PC-3 (cell line): Measurements from ENCODE around the gene CDK19. TPM values are rescaled to one million over a fixed set of nuclear protein-coding genes. Genes with fewer than 3 reads are reported as not detected.

Experiments
- ATAC-seq: fragments of 200-7000 bp; cut with Tn5 transposase; 2 replicates; pipeline ENCODE4 v1.9.1; 2020; ENCODE audit warnings: mild to moderate bottlenecking, moderate library complexity
- BruUV-seq: library from RNA; stranded (reverse); fragments of 400-500 nt; replicated peaks from 2 replicates; lab custom pipeline; 2021; lab: Mats Ljungman, UMichigan
- CTCF ChIA-PET: fragments of 300-600 bp; sonication (Branson Sonifier 250); formaldehyde crosslinking; loops from one replicate; lab custom pipeline; 2022; ENCODE audit warnings: antibody characterized with exemption; lab: Charles Lee
- POLR2A ChIA-PET: fragments of 300-600 bp; sonication (Branson Sonifier 250); formaldehyde crosslinking; loops from one replicate; lab custom pipeline; 2022; ENCODE audit warnings: antibody characterized with exemption; ENCODE audit not compliant: unreplicated experiment; lab: Charles Lee
- DNase-seq: peaks from one replicate; pipeline ENCODE4 v3.0.0-alpha.2; 2015
- H2AFZ ChIP-seq: fragments of 300-600 bp; sonication (generic); 2 replicates; pipeline ENCODE4 v1.6.0; 2016; ENCODE audit warnings: antibody characterized with exemption, low read length
- H3F3A ChIP-seq: fragments of 300-600 bp; sonication (generic); one replicate; pipeline ENCODE4 v1.6.0; 2017; ENCODE audit warnings: antibody characterized with exemption, low read length, control low read depth, mild to moderate bottlenecking; ENCODE audit not compliant: unreplicated experiment
- H3K27ac ChIP-seq: fragments of 300-600 bp; sonication (generic); 2 replicates; pipeline ENCODE4 v1.5.1; 2016; ENCODE audit warnings: mild to moderate bottlenecking, low read length
- H3K27me3 ChIP-seq: fragments of 300-600 bp; sonication (generic); 2 replicates; pipeline ENCODE4 v1.6.1; 2016; ENCODE audit warnings: low read length, mixed read lengths
- H3K36me3 ChIP-seq: fragments of 300-600 bp; sonication (generic); 2 replicates; pipeline ENCODE4 v1.6.1; 2016; ENCODE audit warnings: low read depth, mixed run types, low read length, mixed read lengths
- H3K4me1 ChIP-seq: fragments of 300-600 bp; sonication (generic); 2 replicates; pipeline ENCODE4 v1.5.1; 2016; ENCODE audit warnings: low read length; ENCODE audit not compliant: insufficient read depth
- H3K4me2 ChIP-seq: fragments of 300-600 bp; sonication (generic); 2 replicates; pipeline ENCODE4 v1.6.0; 2016; ENCODE audit warnings: low read length
- H3K4me3 ChIP-seq: fragments of 300-600 bp; sonication (generic); 2 replicates; pipeline ENCODE4 v1.5.1; 2016; ENCODE audit warnings: mild to moderate bottlenecking, low read length, mixed read lengths
- H3K79me2 ChIP-seq: fragments of 300-600 bp; sonication (generic); 2 replicates; pipeline ENCODE4 v1.6.1; 2017; ENCODE audit warnings: low read length, mixed read lengths
- H3K9ac ChIP-seq: fragments of 300-600 bp; sonication (generic); 2 replicates; pipeline ENCODE4 v1.6.0; 2016; ENCODE audit warnings: mild to moderate bottlenecking, low read length
- H3K9me2 ChIP-seq: fragments of 300-600 bp; sonication (generic); replicated peaks from 2 replicates; pipeline ENCODE4 v1.6.1; 2016; ENCODE audit warnings: mixed run types, low read length, mixed read lengths
- H3K9me3 ChIP-seq: fragments of 300-600 bp; sonication (generic); 2 replicates; pipeline ENCODE4 v1.6.1; 2016; ENCODE audit warnings: low read length, mixed read lengths
- H4K20me1 ChIP-seq: fragments of 300-600 bp; sonication (generic); 2 replicates; pipeline ENCODE4 v1.6.1; 2016; ENCODE audit warnings: low read length, mixed read lengths
- EZH2 ChIP-seq: fragments of 300-600 bp; sonication (generic); IDR thresholded peaks from one replicate; pipeline ENCODE4 v1.6.1; 2017; ENCODE audit warnings: antibody characterized with exemption, mild to moderate bottlenecking, low read length; ENCODE audit not compliant: unreplicated experiment
- EZH2phosphoT487 ChIP-seq: fragments of 300-600 bp; sonication (generic); IDR thresholded peaks from 2 replicates; pipeline ENCODE4 v1.6.1; 2018; ENCODE audit warnings: mild to moderate bottlenecking, antibody characterized with exemption, low read length, borderline replicate concordance
- intact Hi-C: fragments of 100-400 bp; cut with micrococcal nuclease; formaldehyde crosslinking; loops from 2 replicates; pipeline ENCODE4 v1.9.0; 2023
- total RNA-seq: library from RNA; depleted of rRNA; stranded (reverse); fragments of >200 nt; gene quantifications from 2 replicates; pipeline ENCODE4 v1.2.3, GENCODE V29; 2014
- TF ChIP-seq, protein P1 (sequence below): fragments of 300-600 bp; sonication (generic); conservative IDR thresholded peaks from 2 replicates; pipeline ENCODE4 v1.5.1; 2017; ENCODE audit warnings: antibody characterized with exemption, low read depth, mild to moderate bottlenecking, low read length

Gene CDK19
- total RNA-seq, 1 experiment from 2014 or later = 4.2 TPM

- H3K27ac ChIP-seq = no peak overlapping the region
- H3K4me2 ChIP-seq = no peak overlapping the region
- intact Hi-C loops = no loop called here
- no peaks in the 10 kb centered on the region for H3K9me2 ChIP-seq
- TF ChIP-seq, protein P1, sequence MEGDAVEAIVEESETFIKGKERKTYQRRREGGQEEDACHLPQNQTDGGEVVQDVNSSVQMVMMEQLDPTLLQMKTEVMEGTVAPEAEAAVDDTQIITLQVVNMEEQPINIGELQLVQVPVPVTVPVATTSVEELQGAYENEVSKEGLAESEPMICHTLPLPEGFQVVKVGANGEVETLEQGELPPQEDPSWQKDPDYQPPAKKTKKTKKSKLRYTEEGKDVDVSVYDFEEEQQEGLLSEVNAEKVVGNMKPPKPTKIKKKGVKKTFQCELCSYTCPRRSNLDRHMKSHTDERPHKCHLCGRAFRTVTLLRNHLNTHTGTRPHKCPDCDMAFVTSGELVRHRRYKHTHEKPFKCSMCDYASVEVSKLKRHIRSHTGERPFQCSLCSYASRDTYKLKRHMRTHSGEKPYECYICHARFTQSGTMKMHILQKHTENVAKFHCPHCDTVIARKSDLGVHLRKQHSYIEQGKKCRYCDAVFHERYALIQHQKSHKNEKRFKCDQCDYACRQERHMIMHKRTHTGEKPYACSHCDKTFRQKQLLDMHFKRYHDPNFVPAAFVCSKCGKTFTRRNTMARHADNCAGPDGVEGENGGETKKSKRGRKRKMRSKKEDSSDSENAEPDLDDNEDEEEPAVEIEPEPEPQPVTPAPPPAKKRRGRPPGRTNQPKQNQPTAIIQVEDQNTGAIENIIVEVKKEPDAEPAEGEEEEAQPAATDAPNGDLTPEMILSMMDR = no peak
- TF ChIP-seq EZH2phosphoT487 = no peak
- POLR2A ChIA-PET = no interaction called here
- H4K20me1 ChIP-seq = no peaks in the 10 kb centered on the region
- no peak overlapping the region for H2AFZ ChIP-seq
- BruUV-seq = no TSS peak
- no peaks in the 10 kb centered on the region for H3K27me3 ChIP-seq
- DNase-seq (no peak), ATAC-seq (no peak)
- no peaks in the 10 kb centered on the region for H3K9me3 ChIP-seq
- CTCF ChIA-PET = no interaction called here
- no peak overlapping the region for H3K9ac ChIP-seq
- H3F3A ChIP-seq = no peaks in the 10 kb centered on the region
- no peaks in the 10 kb centered on the region for H3K79me2 ChIP-seq
- no peak overlapping the region for H3K4me3 ChIP-seq
- peaks cover 5% of the 10 kb centered on the region for H3K4me1 ChIP-seq
- H3K36me3 ChIP-seq = no peaks in the 10 kb centered on the region
These were observed 138.9 kb downstream of the CDK19 start for GRCh38 chr6:110676396-110676795.

DNA sequence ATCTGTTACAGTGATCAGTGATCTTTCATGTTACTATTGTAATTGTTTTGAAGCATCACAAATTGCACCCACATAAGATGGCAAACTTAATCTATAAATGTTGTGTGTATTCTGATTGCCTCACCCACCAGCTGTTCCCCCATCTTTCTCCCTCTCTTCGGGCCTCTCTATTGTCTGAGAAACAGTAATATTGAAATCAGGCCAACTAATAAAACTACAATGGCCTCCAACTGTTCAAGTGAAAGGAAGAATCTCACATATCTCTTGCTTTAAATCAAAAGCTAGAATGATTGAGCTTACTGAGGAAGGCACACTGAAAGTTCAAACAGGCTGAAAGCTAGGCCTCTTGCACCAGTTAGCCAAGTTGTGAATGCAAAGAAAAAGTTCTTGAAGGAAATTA is 141.2 kb downstream of the CDK19 start:
- POLR2A ChIA-PET = interaction anchor here (0.6 kb wide), 1 partner anchor 209 kb away, joined by 4 read pairs; no protein-coding TSS in a partner anchor
- Histone ChIP-seq H3K27me3 (no peaks in the 10 kb centered on the region), H3K4me1 (no peaks in the 10 kb centered on the region), H4K20me1 (no peaks in the 10 kb centered on the region), H3K4me2 (no peak overlapping the region), H3K4me3 (no peak overlapping the region), H3K79me2 (no peaks in the 10 kb centered on the region), H3K36me3 (no peaks in the 10 kb centered on the region), H2AFZ (no peak overlapping the region), H3K27ac (no peak overlapping the region), H3K9me2 (no peaks in the 10 kb centered on the region), H3F3A (no peaks in the 10 kb centered on the region), H3K9ac (no peak overlapping the region), H3K9me3 (no peaks in the 10 kb centered on the region)
- BruUV-seq = no TSS peak
- DNase-seq (no peak), ATAC-seq (no peak)
- CTCF ChIA-PET = no interaction called here
- no peak for TF ChIP-seq EZH2phosphoT487
- no peak for TF ChIP-seq EZH2
- TF ChIP-seq, protein P1 = no peak
- intact Hi-C loops = no loop called here

DNA sequence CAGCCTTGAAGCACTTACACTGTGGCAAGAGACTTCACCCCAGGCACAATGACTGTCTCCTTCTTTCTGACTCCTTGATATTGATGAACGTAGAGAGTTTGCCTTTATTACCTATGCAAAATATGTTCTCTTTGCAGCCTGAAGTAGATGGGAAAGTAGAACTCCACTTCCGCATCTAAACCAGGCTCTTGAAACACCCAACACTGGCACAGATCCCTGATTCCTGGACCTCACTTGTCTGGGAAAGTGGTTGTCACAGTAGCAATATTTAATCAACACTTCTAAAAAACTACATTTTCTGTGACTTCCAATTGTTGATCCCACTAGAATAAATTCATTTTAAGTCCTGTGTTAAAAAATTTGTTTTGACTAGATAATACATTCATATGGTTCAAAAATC is 143.1 kb downstream of the CDK19 start:
- ChIA-PET CTCF (no interaction called here), POLR2A (no interaction called here)
- Histone ChIP-seq H2AFZ (no peak overlapping the region), H3K4me1 (no peaks in the 10 kb centered on the region), H3K4me3 (no peak overlapping the region), H3K27ac (no peak overlapping the region), H3K4me2 (no peak overlapping the region), H3K9me2 (no peaks in the 10 kb centered on the region), H3K36me3 (no peaks in the 10 kb centered on the region), H3K9me3 (no peaks in the 10 kb centered on the region), H3K79me2 (no peaks in the 10 kb centered on the region), H4K20me1 (no peaks in the 10 kb centered on the region), H3F3A (no peaks in the 10 kb centered on the region), H3K27me3 (no peaks in the 10 kb centered on the region), H3K9ac (no peak overlapping the region)
- TF ChIP-seq EZH2 (no peak), EZH2phosphoT487 (no peak)
- TF ChIP-seq, protein P1 = no peak
- intact Hi-C loops = no loop called here
- DNase-seq (no peak), ATAC-seq (no peak)
- BruUV-seq = no TSS peak
